IMR-90 (cell line): ENCODE measurements around the gene NFKBIA. TPM values are rescaled to one million over a fixed set of nuclear protein-coding genes. Genes with fewer than 3 reads are reported as not detected.

ENCODE experiments used
- ATAC-seq: fragments of 200-7000 bp; cut with Tn5 transposase; 2 replicates; pipeline ENCODE4 v1.9.1; 2020; ENCODE audit warnings: low read depth, mild to moderate bottlenecking, moderate library complexity
- BruUV-seq: library from RNA; stranded (reverse); fragments of 400-500 nt; replicated peaks from 2 replicates; lab custom pipeline; 2021; lab: Mats Ljungman, UMichigan
- CTCF ChIA-PET: fragments of 300-600 bp; formaldehyde crosslinking; extraction: SDS; loops from one replicate; lab custom pipeline; 2021; ENCODE audit warnings: antibody characterized with exemption; lab: Yijun Ruan, JAX
- POLR2A ChIA-PET: fragments of 300-600 bp; sonication (Branson Sonifier 250); formaldehyde crosslinking; loops from one replicate; lab custom pipeline; 2022; ENCODE audit warnings: antibody characterized with exemption; ENCODE audit not compliant: unreplicated experiment; lab: Charles Lee
- DNase-seq: peaks from one replicate; pipeline ENCODE4 v3.0.0; 2013
- H2AFZ ChIP-seq: replicated peaks from 2 replicates; pipeline ENCODE3; 2013; ENCODE audit warnings: low read length, mild to moderate bottlenecking; ENCODE audit not compliant: poor library complexity
- H2AK5ac ChIP-seq: 2 replicates; pipeline ENCODE4 v1.6.1; 2013; ENCODE audit warnings: low read depth, low read length, inconsistent platforms
- H2AK9ac ChIP-seq: replicated peaks from 2 replicates; pipeline ENCODE3; 2013; ENCODE audit warnings: mild to moderate bottlenecking, low read depth, low read length, moderate library complexity; ENCODE audit not compliant: poor library complexity
- H2BK120ac ChIP-seq: 2 replicates; pipeline ENCODE4 v1.6.1; 2013; ENCODE audit warnings: low read depth, low read length, inconsistent platforms
- H2BK15ac ChIP-seq: 3 replicates; pipeline ENCODE4 v1.6.1; 2013; ENCODE audit warnings: low read depth, low read length, inconsistent platforms
- H2BK20ac ChIP-seq: 2 replicates; pipeline ENCODE4 v1.6.1; 2013; ENCODE audit warnings: low read depth, mild to moderate bottlenecking, inconsistent platforms, low read length, moderate library complexity
- H2BK5ac ChIP-seq: 2 replicates; pipeline ENCODE4 v1.6.1; 2013; ENCODE audit warnings: mild to moderate bottlenecking, low read depth, low read length, inconsistent platforms; ENCODE audit not compliant: poor library complexity, severe bottlenecking
- H3K14ac ChIP-seq: replicated peaks from 2 replicates; pipeline ENCODE4 v1.6.1; 2013; ENCODE audit warnings: low read depth, low read length, inconsistent platforms
- H3K18ac ChIP-seq: 2 replicates; pipeline ENCODE4 v1.6.1; 2013; ENCODE audit warnings: low read depth, low read length, control low read depth
- H3K23ac ChIP-seq: 2 replicates; pipeline ENCODE4 v1.6.1; 2013; ENCODE audit warnings: low read depth, low read length, inconsistent platforms
- H3K27ac ChIP-seq: 2 replicates; pipeline ENCODE4 v1.5.1; 2013; ENCODE audit warnings: mild to moderate bottlenecking, control low read depth, low read length; ENCODE audit not compliant: insufficient read depth
- H3K27me3 ChIP-seq: 2 replicates; pipeline ENCODE4 v1.6.1; 2013; ENCODE audit warnings: low read length; ENCODE audit not compliant: control insufficient read depth, insufficient read depth
- H3K36me3 ChIP-seq: 2 replicates; pipeline ENCODE4 v1.6.1; 2013; ENCODE audit warnings: low read length, mixed read lengths; ENCODE audit not compliant: control insufficient read depth, insufficient read depth
- H3K4ac ChIP-seq: 2 replicates; pipeline ENCODE4 v1.6.1; 2013; ENCODE audit warnings: low read depth, low read length, inconsistent platforms
- H3K4me1 ChIP-seq: 2 replicates; pipeline ENCODE4 v1.6.1; 2013; ENCODE audit warnings: low read length, mixed read lengths; ENCODE audit not compliant: control insufficient read depth, insufficient read depth
- H3K4me2 ChIP-seq: 2 replicates; pipeline ENCODE4 v1.6.1; 2013; ENCODE audit warnings: low read depth, mild to moderate bottlenecking, control low read depth, low read length, moderate library complexity
- H3K4me3 ChIP-seq: 2 replicates; pipeline ENCODE4 v1.5.1; 2013; ENCODE audit warnings: low read depth, mild to moderate bottlenecking, control low read depth, low read length, moderate library complexity; ENCODE audit not compliant: insufficient read depth
- H3K56ac ChIP-seq: 2 replicates; pipeline ENCODE4 v1.6.1; 2013; ENCODE audit warnings: low read length, inconsistent platforms; ENCODE audit not compliant: insufficient read depth; ENCODE audit errors: extremely low read depth
- H3K79me1 ChIP-seq, 2 experiments: 2 replicates each; pipeline ENCODE4 v1.6.1; 2013; ENCODE audit warnings: low read length in 2 of 2, inconsistent platforms in 1 of 2, low read depth in 1 of 2
- H3K9ac ChIP-seq: 2 replicates; pipeline ENCODE4 v1.6.1; 2013; ENCODE audit warnings: low read depth, low read length, control low read depth
- H3K9me1 ChIP-seq: 2 replicates; pipeline ENCODE4 v1.6.1; 2013; ENCODE audit warnings: low read length, inconsistent platforms; ENCODE audit not compliant: insufficient read depth
- H3K9me3 ChIP-seq: 2 replicates; pipeline ENCODE4 v1.6.1; 2013; ENCODE audit warnings: low read length; ENCODE audit not compliant: control insufficient read depth, insufficient read depth
- H4K20me1 ChIP-seq: 2 replicates; pipeline ENCODE4 v1.6.1; 2013; ENCODE audit warnings: low read length, inconsistent platforms; ENCODE audit not compliant: insufficient read depth
- H4K5ac ChIP-seq: 2 replicates; pipeline ENCODE4 v1.6.1; 2013; ENCODE audit warnings: mild to moderate bottlenecking, low read depth, low read length, control low read depth
- H4K8ac ChIP-seq, 2 experiments: 2 replicates each; pipeline ENCODE4 v1.6.1; 2013; ENCODE audit warnings: low read depth in 2 of 2, low read length in 2 of 2, control low read depth in 1 of 2, inconsistent platforms in 1 of 2
- H4K91ac ChIP-seq: 2 replicates; pipeline ENCODE4 v1.6.1; 2013; ENCODE audit warnings: low read depth, low read length, inconsistent platforms; ENCODE audit not compliant: insufficient read depth
- CEBPB ChIP-seq: IDR thresholded peaks from 2 replicates; pipeline ENCODE4 v1.6.1; 2012; ENCODE audit warnings: low read depth, low read length, improper control_type of control experiment
- MAFK ChIP-seq: IDR thresholded peaks from 2 replicates; pipeline ENCODE4 v1.6.1; 2012; ENCODE audit warnings: low read depth, low read length, improper control_type of control experiment
- WGBS, 2 experiments: methylation state at CpG; one replicate each; pipeline versions ENCODE4 v1.1.5 to v1.1.7; 2013; ENCODE audit warnings: missing lambda C conversion rate in 2 of 2; ENCODE audit not compliant: insufficient read length in 1 of 2; ENCODE audit errors: extremely low coverage in 2 of 2; 5-methylcytosine and 5-hydroxymethylcytosine counted together
- dilution Hi-C: fragments of 300-500 bp; cut with HindIII; formaldehyde crosslinking; loops from one replicate; pipeline ENCODE4 v1.14.3; 2018; ENCODE audit warnings: low sequenced_read_pairs; ENCODE audit not compliant: unreplicated experiment
- in situ Hi-C: fragments of 300-500 bp; cut with MboI; formaldehyde crosslinking; loops from 3 replicates; pipeline ENCODE4 v1.14.3; 2019; ENCODE audit warnings: low sequenced_read_pairs, inconsistent platforms, mixed read lengths
- intact Hi-C: fragments of 100-400 bp; cut with micrococcal nuclease; formaldehyde crosslinking; loops from 2 replicates; pipeline ENCODE4 v1.10.0; 2022
- polyA plus RNA-seq, 3 experiments: library from polyadenylated mRNA; depleted of rRNA; stranded (reverse); fragments of >200 nt; gene quantifications; 2 replicates each; pipeline ENCODE4 v1.2.3, GENCODE V29; 2012; ENCODE audit warnings: low replicate concordance in 1 of 3
- total RNA-seq: library from RNA; depleted of rRNA; stranded (reverse); fragments of >200 nt; gene quantifications from 2 replicates; pipeline ENCODE4 v1.2.3, GENCODE V29; 2012

The NFKBIA gene
- total and polyA plus RNA-seq, 2 of the 4 experiments (the other 2 are of a cell fraction) = 71.1 to 97.1 TPM

DNA sequence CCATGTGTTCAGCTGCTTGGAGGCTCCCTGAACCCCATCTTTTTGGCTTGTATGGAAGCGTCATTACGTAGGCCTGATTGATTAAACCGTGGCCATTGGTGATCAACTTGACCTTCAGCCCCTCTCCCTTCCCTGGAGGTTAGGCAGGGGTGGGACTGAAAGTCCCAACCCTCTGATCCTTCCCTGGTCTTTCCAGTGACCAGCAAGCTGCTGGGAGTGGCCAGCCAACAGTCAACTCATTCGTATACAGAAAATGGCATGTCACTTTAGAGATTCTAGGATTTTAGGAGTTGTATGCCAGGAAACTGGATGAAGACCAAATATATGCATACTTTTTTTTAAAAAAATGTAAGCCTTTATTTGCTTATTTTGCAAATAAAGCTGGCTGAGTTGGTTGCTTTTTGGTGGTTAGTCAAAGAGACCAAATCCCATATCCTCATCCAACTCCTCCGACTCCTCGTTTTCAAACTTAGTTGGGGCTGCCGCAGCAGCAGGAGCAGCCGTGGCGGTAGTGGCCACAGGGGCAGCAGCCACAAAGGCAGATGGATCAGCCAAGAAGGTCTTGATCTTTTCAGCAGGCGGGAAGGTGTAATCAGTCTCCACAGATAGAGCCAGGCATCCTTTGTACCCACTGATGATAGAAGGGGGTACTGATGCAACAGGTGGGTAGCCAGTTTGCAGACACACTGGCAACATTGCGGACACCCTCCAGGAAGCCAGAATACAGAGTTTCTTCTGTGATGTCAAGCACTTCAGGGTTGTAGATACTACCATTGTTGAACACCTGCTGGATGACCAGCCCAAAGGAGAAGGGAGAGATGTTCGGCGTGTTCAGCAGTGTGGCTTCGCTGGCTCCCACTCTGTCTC is 16.6 kb downstream of the NFKBIA start:
- Histone ChIP-seq H4K5ac (no peak overlapping the region), H3K4me1 (peaks cover 22% of the 10 kb centered on the region), H3K9me1 (peaks cover 27% of the 10 kb centered on the region), H3K14ac (no peak overlapping the region), H3K4me3 (no peak overlapping the region), H2AK9ac (peak overlapping the region; percentile 25), H3K18ac (no peak overlapping the region), H2AK5ac (peak overlapping the region; percentile 48; the same call in 1 of the 2 replicates), H2BK120ac (no peak overlapping the region), H2AFZ (no peak overlapping the region), H4K20me1 (no peaks in the 10 kb centered on the region; the same call in 1 of the 2 replicates), H3K79me1 (0 out of 4 replicates have a peak, but pooled peaks cover 0 to 8% of the 10 kb centered on the region in 2 experiments), H4K8ac (no peak overlapping the region), H3K4me2 (no peak overlapping the region), H3K27me3 (no peaks in the 10 kb centered on the region), H2BK15ac (0 out of 3 replicates have a peak overlapping the region, but pooled peaks have one; percentile 13), H3K9ac (no peak overlapping the region), H3K27ac (no peak overlapping the region), H2BK5ac (no peak overlapping the region), H3K9me3 (no peaks in the 10 kb centered on the region), H3K4ac (no peak overlapping the region; the same call in 1 of the 2 replicates), H2BK20ac (no peak overlapping the region), H4K91ac (no peak overlapping the region), H3K36me3 (no peaks in the 10 kb centered on the region), H3K56ac (no peak overlapping the region), H3K23ac (no peak overlapping the region)
- no TSS peak for BruUV-seq
- POLR2A ChIA-PET = no interaction called here
- intact Hi-C loops (no loop called here), dilution Hi-C loops (no loop called here), in situ Hi-C loops (no loop called here)
- 0 out of 2 replicates have a peak, but pooled peaks have one; percentile 1 for TF ChIP-seq MAFK
- no peak for TF ChIP-seq CEBPB
- ATAC-seq (no peak), DNase-seq (no peak)
- 97% methylated on average over 3 of the region's 14 CpGs; no CpG with 5 or more reads in 1 of the 2 experiments for WGBS, 2 experiments
- CTCF ChIA-PET = no interaction called here
